Measurements from ENCODE around the gene MAGEC2.

The MAGEC2 gene

GRCh38 chrX:142204522-142205433 is at the start of gene MAGEC2:
TSS of gene MAGEC2 (minus strand) at chrX:142205290. CDS start at chrX:142203987, 1,303 bp downstream.
- DNase-seq (no peak), ATAC-seq (replicated peaks) (no peak)
- Mint-ChIP-seq H3K27me3 (no peaks in the 10 kb centered on the region), H3K9me3 (peaks cover 5% of the 10 kb centered on the region in 2 donors), H3K4me1 (no peaks in the 10 kb centered on the region), H3K4me3 (no peak within 1 kb of the TSS), H3K27ac (no peak within 1 kb of the TSS), H3K36me3 (no peaks in the 10 kb centered on the region)

- H3K36me3 Mint-ChIP-seq: no peaks in the 10 kb centered on the region
- H3K27me3 Mint-ChIP-seq: no peaks in the 10 kb centered on the region
- no peak overlapping the region for H3K4me3 Mint-ChIP-seq
- no peak for ATAC-seq (replicated peaks)
- H3K27ac Mint-ChIP-seq: no peak overlapping the region
- H3K9me3 Mint-ChIP-seq: peaks cover 0 to 1% of the 10 kb centered on the region in 2 donors
- DNase-seq: no peak
- no peaks in the 10 kb centered on the region for H3K4me1 Mint-ChIP-seq
These were observed 46.6 kb upstream of the MAGEC2 start for GRCh38 chrX:142251680-142252079.

GRCh38 chrX:142251202-142251601 is 46.1 kb upstream of the MAGEC2 start:
- Mint-ChIP-seq H3K4me3 (no peak overlapping the region), H3K27ac (no peak overlapping the region), H3K36me3 (no peaks in the 10 kb centered on the region), H3K4me1 (no peaks in the 10 kb centered on the region), H3K27me3 (no peaks in the 10 kb centered on the region), H3K9me3 (peaks cover 0 to 1% of the 10 kb centered on the region in 2 donors)
- no peak for ATAC-seq (replicated peaks)
- DNase-seq: no peak

GRCh38 chrX:142250502-142250901 is 45.4 kb upstream of the MAGEC2 start:
- no peaks in the 10 kb centered on the region for H3K4me1 Mint-ChIP-seq
- no peak overlapping the region for H3K4me3 Mint-ChIP-seq
- peaks cover 0 to 1% of the 10 kb centered on the region in 2 donors for H3K9me3 Mint-ChIP-seq
- no peak overlapping the region for H3K27ac Mint-ChIP-seq
- ATAC-seq (replicated peaks) (no peak), DNase-seq (no peak)
- no peaks in the 10 kb centered on the region for H3K36me3 Mint-ChIP-seq
- no peaks in the 10 kb centered on the region for H3K27me3 Mint-ChIP-seq

GRCh38 chrX:142249721-142250120 is 44.6 kb upstream of the MAGEC2 start:
- Mint-ChIP-seq H3K9me3 (peaks cover 0 to 1% of the 10 kb centered on the region in 2 donors), H3K4me3 (no peak overlapping the region), H3K36me3 (no peaks in the 10 kb centered on the region), H3K4me1 (no peaks in the 10 kb centered on the region), H3K27ac (no peak overlapping the region), H3K27me3 (no peaks in the 10 kb centered on the region)
- DNase-seq: no peak
- ATAC-seq (replicated peaks): no peak

- H3K4me3 Mint-ChIP-seq: no peak overlapping the region
- DNase-seq: no peak
- H3K9me3 Mint-ChIP-seq: no peaks in the 10 kb centered on the region
These were observed 39.5 kb upstream of the MAGEC2 start for GRCh38 chrX:142244568-142244967.

GRCh38 chrX:142238536-142238935 is 33.4 kb upstream of the MAGEC2 start:
- H3K9me3 Mint-ChIP-seq: peaks cover 4 to 6% of the 10 kb centered on the region in 2 donors
- H3K27me3 Mint-ChIP-seq: no peaks in the 10 kb centered on the region
- H3K4me1 Mint-ChIP-seq: no peaks in the 10 kb centered on the region
- no peak for ATAC-seq (replicated peaks)
- no peak overlapping the region for H3K4me3 Mint-ChIP-seq
- no peaks in the 10 kb centered on the region for H3K36me3 Mint-ChIP-seq
- no peak for DNase-seq
- H3K27ac Mint-ChIP-seq: no peak overlapping the region

More at GRCh38 chrX:142244568-142244967, 39.5 kb upstream of the MAGEC2 start:
- H3K27me3 Mint-ChIP-seq: no peaks in the 10 kb centered on the region
- ATAC-seq (replicated peaks): no peak
- H3K27ac Mint-ChIP-seq: no peak overlapping the region
- H3K4me1 Mint-ChIP-seq: no peaks in the 10 kb centered on the region
- no peaks in the 10 kb centered on the region for H3K36me3 Mint-ChIP-seq

GRCh38 chrX:142233400-142233799 is 28.3 kb upstream of the MAGEC2 start:
- Mint-ChIP-seq H3K4me1 (no peaks in the 10 kb centered on the region), H3K4me3 (no peak overlapping the region), H3K27me3 (no peaks in the 10 kb centered on the region), H3K36me3 (no peaks in the 10 kb centered on the region), H3K27ac (no peak overlapping the region), H3K9me3 (peaks cover 4 to 9% of the 10 kb centered on the region in 2 donors)
- DNase-seq: no peak
- ATAC-seq (replicated peaks): no peak

GRCh38 chrX:142214081-142214480 is 9.0 kb upstream of the MAGEC2 start:
- Mint-ChIP-seq H3K36me3 (no peaks in the 10 kb centered on the region), H3K9me3 (peaks cover 0 to 2% of the 10 kb centered on the region in 2 donors), H3K4me3 (no peak overlapping the region), H3K4me1 (no peaks in the 10 kb centered on the region), H3K27me3 (no peaks in the 10 kb centered on the region), H3K27ac (no peak overlapping the region)
- no peak for DNase-seq
- ATAC-seq (replicated peaks): no peak

GRCh38 chrX:142201113-142201512 is 4.0 kb downstream of the MAGEC2 start:
- H3K4me1 Mint-ChIP-seq: no peaks in the 10 kb centered on the region
- H3K27ac Mint-ChIP-seq: no peak overlapping the region
- no peaks in the 10 kb centered on the region for H3K27me3 Mint-ChIP-seq
- DNase-seq: no peak
- peaks cover 5% of the 10 kb centered on the region in 2 donors for H3K9me3 Mint-ChIP-seq
- ATAC-seq (replicated peaks): no peak
- H3K36me3 Mint-ChIP-seq: no peaks in the 10 kb centered on the region
- no peak overlapping the region for H3K4me3 Mint-ChIP-seq

- Mint-ChIP-seq H3K4me1 (no peaks in the 10 kb centered on the region), H3K4me3 (no peak overlapping the region), H3K36me3 (no peaks in the 10 kb centered on the region), H3K9me3 (no peaks in the 10 kb centered on the region), H3K27ac (no peak overlapping the region), H3K27me3 (no peaks in the 10 kb centered on the region)
- ATAC-seq (replicated peaks) (no peak), DNase-seq (no peak)
These were observed 19.0 kb downstream of the MAGEC2 start for GRCh38 chrX:142186103-142186502.

GRCh38 chrX:142184756-142185602 is 20.1 kb downstream of the MAGEC2 start:
- no peak overlapping the region for H3K27ac Mint-ChIP-seq

GRCh38 chrX:142156567-142156966 is 48.5 kb downstream of the MAGEC2 start:
- ATAC-seq (replicated peaks): no peak
- no peaks in the 10 kb centered on the region for H3K4me1 Mint-ChIP-seq
- H3K9me3 Mint-ChIP-seq: peaks cover 0 to 4% of the 10 kb centered on the region in 2 donors
- H3K27me3 Mint-ChIP-seq: no peaks in the 10 kb centered on the region
- H3K36me3 Mint-ChIP-seq: no peaks in the 10 kb centered on the region
- H3K27ac Mint-ChIP-seq: no peak overlapping the region
- DNase-seq: no peak
- no peak overlapping the region for H3K4me3 Mint-ChIP-seq

More at GRCh38 chrX:142184756-142185602, 20.1 kb downstream of the MAGEC2 start:
- DNase-seq (no peak), ATAC-seq (replicated peaks) (no peak)
- H3K4me3 Mint-ChIP-seq: no peak overlapping the region
- H3K36me3 Mint-ChIP-seq: no peaks in the 10 kb centered on the region
- no peaks in the 10 kb centered on the region for H3K27me3 Mint-ChIP-seq
- no peaks in the 10 kb centered on the region for H3K4me1 Mint-ChIP-seq
- H3K9me3 Mint-ChIP-seq: no peaks in the 10 kb centered on the region

All from stimulated activated naive B cell treated with anti-CD40 and anti-IgM and Interleukin-4, amounts not matched to agents 10 μg/mL and 1 μg/mL and 100 μg/mL, for 72 hours (primary cell).